GM21390 (cell line): ENCODE measurements around the gene OGT.
"Not testable (repeated sequence)": the region's sequence is repeated elsewhere in the genome, so short reads cannot be mapped to it uniquely, and the experiment has no call there.

Experiments used
- ATAC-seq: cut with Tn5 transposase; IDR thresholded peaks from one replicate; pipeline ENCODE4 v1.9.1; 2021; ENCODE audit not compliant: unreplicated experiment

The OGT gene

GRCh38 chrX:71532753-71533425, at the start of gene OGT:
OGT (plus strand) TSS chrX:71533104; CDS start chrX:71533300, 196 bp downstream.
- peak; percentile 78 for ATAC-seq

DNA sequence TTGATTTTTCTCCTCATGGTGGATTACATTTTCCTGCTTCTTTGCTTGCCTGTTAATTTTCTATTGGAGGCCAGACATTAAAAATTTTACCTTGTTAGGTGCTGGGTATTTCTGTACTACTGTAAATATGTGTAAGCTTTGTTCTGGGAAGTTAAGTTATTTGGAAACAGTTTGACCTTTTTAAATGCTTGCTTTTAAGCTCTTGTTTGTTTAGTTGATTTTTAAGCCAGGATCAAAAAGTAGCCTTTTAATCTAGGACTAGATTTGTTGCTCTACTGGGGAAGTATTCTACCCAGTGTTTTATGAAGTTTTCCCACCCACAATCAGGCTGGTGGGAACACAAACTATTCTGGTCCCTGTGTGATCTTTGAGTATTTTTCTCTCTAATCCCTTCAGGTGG, 45.1 kb upstream of the OGT start:
- ATAC-seq: no peak

DNA sequence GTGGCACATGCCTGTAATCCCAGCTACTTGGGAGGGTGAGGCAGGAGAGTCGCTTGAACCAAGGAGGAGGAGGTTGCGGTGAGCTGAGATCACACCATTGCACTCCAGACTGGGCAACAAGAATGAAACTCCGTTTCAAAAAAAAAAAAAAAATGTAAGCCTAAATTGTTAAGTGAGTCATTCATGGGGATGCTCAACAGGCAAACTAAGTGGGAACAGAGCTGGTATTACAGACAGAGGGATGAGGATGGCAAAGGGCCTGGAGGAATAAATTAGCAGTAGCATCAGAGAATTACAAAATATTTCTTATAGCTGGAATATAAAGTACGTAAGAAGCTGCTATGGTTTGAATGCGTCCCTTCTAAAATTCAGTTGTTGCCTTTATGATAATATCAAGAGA, 43.4 kb upstream of the OGT start:
- ATAC-seq: no peak

GRCh38 chrX:71492231-71493065, 40.5 kb upstream of the OGT start:
- ATAC-seq: peak; percentile 65

- ATAC-seq: no peak
Observed at GRCh38 chrX:71493111-71493613, 39.7 kb upstream of the OGT start.

- ATAC-seq: not testable (repeated sequence)
Observed at GRCh38 chrX:71495979-71496378, 36.9 kb upstream of the OGT start.

DNA sequence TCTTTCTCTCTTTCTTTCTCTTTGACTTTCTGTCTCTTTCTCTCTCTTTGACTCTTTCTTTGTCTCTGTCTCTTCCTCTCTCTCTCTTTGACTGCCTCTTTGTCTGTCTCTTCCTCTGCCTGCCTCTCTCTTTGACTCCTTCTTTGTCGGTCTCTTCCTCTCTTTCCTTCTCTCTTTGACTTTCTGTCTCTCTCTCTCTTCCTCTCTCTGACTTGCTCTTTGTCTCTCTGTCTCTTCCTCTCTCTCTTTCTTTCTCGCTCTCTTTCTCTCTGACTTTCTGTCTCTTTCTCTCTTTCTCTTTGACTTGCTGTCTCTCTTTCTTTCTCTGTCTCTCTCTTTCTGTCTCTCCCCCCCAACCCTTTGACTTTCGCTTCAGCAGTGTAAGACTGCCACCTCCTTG, 36.4 kb upstream of the OGT start:
- no peak for ATAC-seq

GRCh38 chrX:71502080-71502479, 30.8 kb upstream of the OGT start:
- not testable (repeated sequence) for ATAC-seq

DNA sequence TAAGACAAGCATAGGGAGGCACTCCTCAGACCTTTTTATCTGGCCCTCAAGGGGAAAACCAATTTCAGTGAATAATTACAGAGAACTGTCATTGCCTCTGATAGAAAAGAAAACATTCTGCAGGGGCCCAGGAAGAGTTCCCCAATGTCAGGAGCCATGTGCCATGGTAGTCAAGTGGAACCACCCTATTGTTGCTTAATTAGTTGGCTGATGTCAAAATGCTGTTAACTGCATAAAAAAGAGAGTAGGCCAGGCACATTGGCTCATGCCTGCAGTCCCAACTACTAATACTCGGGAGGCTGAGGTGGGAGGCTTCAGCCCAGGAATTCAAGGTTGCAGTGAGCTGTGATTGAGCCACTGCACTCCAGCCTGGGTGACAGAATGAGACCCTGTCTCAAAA, 28.6 kb upstream of the OGT start:
- ATAC-seq: no peak

GRCh38 chrX:71509289-71509688, 23.6 kb upstream of the OGT start:
- ATAC-seq: no peak

DNA sequence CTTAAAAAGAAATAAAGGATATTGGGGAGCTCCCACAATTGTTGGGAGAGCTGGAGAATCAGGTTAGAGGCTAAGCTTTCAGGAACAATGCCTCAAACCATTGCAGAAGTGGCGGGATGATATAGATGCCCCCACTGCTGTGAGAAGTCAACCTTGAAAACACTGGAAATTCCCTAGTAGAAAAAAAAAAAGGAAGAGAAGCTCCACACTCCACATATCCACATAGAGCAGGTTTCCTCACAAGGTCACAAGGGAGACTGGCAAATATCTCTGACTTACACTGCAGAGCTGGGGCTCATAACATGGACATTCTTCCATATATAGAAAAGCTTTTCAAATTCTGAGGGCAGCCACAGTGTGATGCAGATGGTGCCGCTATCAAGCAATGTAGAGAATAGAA, 22.7 kb upstream of the OGT start:
- no peak for ATAC-seq

DNA sequence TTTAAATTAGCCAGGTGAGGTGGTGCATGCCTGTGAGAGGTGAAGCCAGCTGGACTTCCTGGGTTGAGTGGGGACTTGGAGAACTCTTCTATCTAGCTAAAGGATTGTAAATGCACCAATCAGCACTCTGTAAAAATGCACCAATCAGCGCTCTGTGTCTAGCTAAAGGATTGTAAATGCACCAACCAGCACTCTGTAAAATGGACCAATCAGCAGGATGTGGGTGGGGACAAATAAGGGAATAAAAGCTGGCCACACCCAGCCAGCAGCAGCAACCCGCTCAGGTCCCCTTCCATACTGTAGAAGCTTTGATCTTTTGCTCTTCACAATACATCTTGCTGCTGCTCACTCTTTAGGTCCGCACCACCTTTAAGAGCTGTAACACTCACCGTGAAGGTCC, 19.2 kb upstream of the OGT start:
- not testable (repeated sequence) for ATAC-seq

- peak; percentile 94 for ATAC-seq
Observed at GRCh38 chrX:71514367-71515037, 18.4 kb upstream of the OGT start.

GRCh38 chrX:71515038-71515396, 17.9 kb upstream of the OGT start:
- no peak for ATAC-seq

GRCh38 chrX:71525316-71525715, 7.6 kb upstream of the OGT start:
- ATAC-seq: no peak

DNA sequence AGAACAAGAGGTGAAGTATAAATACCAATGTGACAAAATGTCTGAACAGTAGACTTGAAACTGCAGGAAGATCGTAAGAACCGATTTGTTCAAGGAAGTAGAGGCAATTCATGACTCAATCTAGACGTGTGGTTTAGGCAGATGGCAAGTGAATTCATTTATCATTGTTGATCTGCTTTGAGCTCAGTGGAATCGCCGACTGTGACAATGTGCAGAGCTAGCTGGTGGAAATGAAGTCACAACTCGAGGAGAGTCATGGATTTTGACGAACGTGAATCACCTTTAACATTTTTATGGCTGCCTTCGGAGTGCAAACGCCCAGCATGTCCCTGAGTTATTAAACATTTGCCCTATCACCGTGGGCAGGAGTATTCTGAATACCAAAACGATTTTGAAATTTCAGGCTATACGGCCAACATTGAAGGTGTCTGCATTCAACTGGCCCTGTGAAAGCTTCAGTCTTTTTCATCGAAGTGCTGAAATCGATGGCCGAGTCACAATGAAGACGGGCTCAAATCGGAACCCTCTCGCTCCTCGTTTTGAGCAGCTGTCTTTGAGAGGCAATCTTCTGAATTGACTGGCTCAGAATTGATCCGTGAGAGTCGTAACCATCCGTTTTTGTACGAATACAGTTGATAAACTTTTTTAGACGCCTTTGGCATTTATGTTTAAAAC, 689 bp upstream of the OGT start:
- ATAC-seq: peak; percentile 23

DNA sequence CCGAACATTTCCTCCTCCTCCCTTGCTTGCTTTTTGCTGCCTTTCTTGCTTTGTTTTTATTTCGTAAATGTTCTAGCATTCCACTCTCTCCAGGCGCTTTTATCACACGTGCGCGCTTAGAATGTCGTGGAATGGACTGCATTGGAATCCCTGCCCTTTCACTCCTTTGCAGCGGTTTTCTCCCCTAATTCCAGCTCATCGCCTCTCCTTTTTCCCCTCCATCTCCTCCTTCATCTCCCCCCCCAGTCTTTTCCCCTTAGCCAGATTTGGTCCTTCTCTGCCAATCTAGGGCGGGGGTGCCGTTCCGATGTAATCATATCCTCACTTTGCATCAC, 579 bp downstream of the OGT start:
- ATAC-seq: no peak

- no peak for ATAC-seq
Observed at GRCh38 chrX:71533851-71534561, 1.1 kb downstream of the OGT start.

DNA sequence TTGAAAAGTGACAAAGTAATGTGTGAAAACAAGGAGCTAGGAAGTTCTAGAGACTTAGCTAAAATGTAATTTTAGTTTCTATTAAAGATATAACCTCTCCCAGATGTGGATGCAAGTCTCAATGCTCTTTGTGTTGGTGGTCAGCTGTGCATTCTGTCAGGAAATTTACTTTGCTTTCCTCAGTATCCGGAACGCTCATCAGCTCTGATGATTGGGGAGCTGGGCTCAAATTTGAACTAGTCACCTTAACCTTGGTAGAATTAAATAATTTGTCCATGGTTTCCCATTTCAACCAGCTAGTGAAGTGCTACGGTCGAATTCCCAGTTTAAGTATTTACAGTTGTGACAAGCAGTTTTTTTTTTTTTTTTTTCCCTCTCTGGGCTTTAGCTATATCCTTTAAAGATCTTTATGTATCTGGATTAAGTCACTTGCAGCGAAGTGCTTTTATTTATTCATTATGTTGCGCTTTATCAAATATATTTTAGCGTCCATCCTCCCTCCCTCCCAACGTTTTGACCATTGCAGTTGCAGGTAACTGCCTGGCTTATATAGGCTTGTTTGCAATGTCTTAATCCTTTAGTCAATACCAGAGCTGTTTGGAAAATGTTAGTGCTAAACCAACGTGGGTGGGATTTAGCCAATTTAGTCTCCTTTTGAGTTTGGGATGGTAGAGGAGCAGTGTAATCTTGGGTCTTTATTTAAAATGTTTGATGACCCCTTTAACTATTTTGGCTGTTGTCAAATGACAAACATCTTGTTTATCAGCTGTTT, 2.1 kb downstream of the OGT start:
- ATAC-seq: no peak

- ATAC-seq: no peak
Observed at GRCh38 chrX:71536285-71536684, 3.4 kb downstream of the OGT start.
